Naive thymus-derived CD4-positive, alpha-beta T cell (primary cell): Measurements from ENCODE around the gene RSRC1. TPM values are rescaled to one million over a fixed set of nuclear protein-coding genes. Genes with fewer than 3 reads are reported as not detected.
A peak's percentile ranks its signal among the peaks of the same experiment; 100 is the strongest.

Experiments
- ATAC-seq: fragments of 150-1000 bp; cut with Tn5 transposase; 2 replicates; pipeline ENCODE4 v1.10.0; 2021; ENCODE audit warnings: mild to moderate bottlenecking, moderate library complexity
- CTCF ChIA-PET: fragments of 350-600 bp; sonication (Branson Sonifier 250); formaldehyde crosslinking; loops from one replicate; lab custom pipeline; 2021; ENCODE audit warnings: antibody characterized with exemption; lab: Charles Lee
- POLR2A ChIA-PET: fragments of 350-600 bp; sonication (Branson Sonifier 250); formaldehyde crosslinking; loops from one replicate; lab custom pipeline; 2021; ENCODE audit warnings: antibody characterized with exemption, inconsistent platforms; lab: Charles Lee
- DNase-seq, 9 donors: peaks; one replicate each; pipeline versions ENCODE4 v3.0.0 to v3.0.0-alpha.2; 2020 to 2022; ENCODE audit warnings: mixed read lengths in 1 of 9
- H3K27ac ChIP-seq: one replicate; pipeline ENCODE4 v1.7.0; 2013; ENCODE audit warnings: mild to moderate bottlenecking, low read depth, low read length, moderate library complexity
- H3K27me3 ChIP-seq, 2 donors: one replicate each; pipeline ENCODE4 v1.7.0; 2013; ENCODE audit warnings: low read length in 2 of 2, mild to moderate bottlenecking in 2 of 2, moderate library complexity in 2 of 2; ENCODE audit not compliant: control insufficient read depth in 2 of 2, insufficient read depth in 2 of 2
- H3K36me3 ChIP-seq, 3 experiments: 1 replicate in 2 of 3; 2 replicates in 1 of 3; pipeline ENCODE4 v1.7.0; 2013; ENCODE audit warnings: low read length in 3 of 3, mild to moderate bottlenecking in 3 of 3, moderate library complexity in 1 of 3; ENCODE audit not compliant: insufficient read depth in 3 of 3, control insufficient read depth in 2 of 3
- H3K4me1 ChIP-seq, 2 donors: one replicate each; pipeline ENCODE4 v1.7.0; 2013; ENCODE audit warnings: low read length in 2 of 2, mild to moderate bottlenecking in 2 of 2, moderate library complexity in 1 of 2; ENCODE audit not compliant: control insufficient read depth in 2 of 2, insufficient read depth in 2 of 2
- H3K4me3 ChIP-seq: 2 replicates; pipeline ENCODE4 v1.7.0; 2013; ENCODE audit warnings: mild to moderate bottlenecking, low read length
- H3K9me3 ChIP-seq, 3 experiments: 1 replicate in 2 of 3; 2 replicates in 1 of 3; pipeline ENCODE4 v1.7.0; 2013; ENCODE audit warnings: low read length in 3 of 3; ENCODE audit not compliant: control insufficient read depth in 2 of 3
- H3K27ac Mint-ChIP-seq, 9 donors: one replicate each; pipeline ENCODE4 v1.8.0; 2020 to 2022; ENCODE audit warnings: mixed read lengths in 9 of 9, mild to moderate bottlenecking in 8 of 9, moderate library complexity in 5 of 9, inconsistent platforms in 2 of 9
- H3K27me3 Mint-ChIP-seq, 5 donors: one replicate each; pipeline ENCODE4 v1.8.0; 2021 to 2022; ENCODE audit warnings: mixed read lengths in 5 of 5, mild to moderate bottlenecking in 1 of 5
- H3K36me3 Mint-ChIP-seq, 5 donors: one replicate each; pipeline ENCODE4 v1.8.0; 2020 to 2022; ENCODE audit warnings: mixed read lengths in 5 of 5, mild to moderate bottlenecking in 3 of 5, inconsistent platforms in 1 of 5
- H3K4me1 Mint-ChIP-seq, 7 donors: one replicate each; pipeline ENCODE4 v1.8.0; 2020 to 2022; ENCODE audit warnings: mixed read lengths in 7 of 7, mild to moderate bottlenecking in 3 of 7, inconsistent platforms in 1 of 7
- H3K4me3 Mint-ChIP-seq, 10 donors: one replicate each; pipeline ENCODE4 v1.8.0; 2020 to 2022; ENCODE audit warnings: mild to moderate bottlenecking in 10 of 10, mixed read lengths in 10 of 10, moderate library complexity in 6 of 10, inconsistent platforms in 2 of 10
- H3K9me3 Mint-ChIP-seq, 11 donors: one replicate each; pipeline ENCODE4 v1.8.0; 2020 to 2022; ENCODE audit warnings: mixed read lengths in 11 of 11, mild to moderate bottlenecking in 4 of 11, inconsistent platforms in 1 of 11, moderate library complexity in 1 of 11
- intact Hi-C, 2 donors: fragments of 100-400 bp; cut with micrococcal nuclease; formaldehyde crosslinking; loops; one replicate each; pipeline ENCODE4 v1.15.1; 2023
- polyA plus RNA-seq, 2 donors: library from polyadenylated mRNA; unstranded; fragments of 300-500 nt; fragmentation: Illumina TruSeq; gene quantifications; one replicate each; pipeline ENCODE4 v1.2.3, GENCODE V29; 2021
- total RNA-seq, 6 experiments: library from RNA in 5 of 6; stranded (reverse) in 5 of 6; gene quantifications; 1 replicate in 5 of 6; 2 replicates in 1 of 6; pipeline ENCODE4 v1.2.3 and lab custom pipeline; 2021 to 2026

Gene RSRC1
- total and polyA plus RNA-seq, 7 experiments from 2014 or later = 30.0 to 45.0 (median 37.4) TPM

DNA sequence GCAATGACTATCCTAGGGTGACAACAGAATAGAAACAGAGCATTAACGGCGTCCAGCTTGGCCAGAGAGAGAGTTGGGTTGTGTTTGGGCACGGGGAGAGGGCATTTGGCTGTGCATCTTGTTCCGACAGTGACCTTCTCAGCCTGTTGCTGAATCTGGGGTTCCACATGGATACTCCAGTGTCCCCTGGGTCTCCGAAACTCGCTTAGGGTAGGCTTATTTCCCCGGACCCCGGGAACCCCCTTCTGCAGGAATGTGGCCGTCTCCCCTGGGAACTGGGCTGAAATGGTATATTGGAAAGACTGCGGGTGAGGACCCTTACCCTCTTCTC lies 11.6 kb upstream of the RSRC1 start:
- peaks cover 0 to 57% (median 17%) of the 10 kb centered on the region in 11 donors for H3K9me3 Mint-ChIP-seq
- H3K9me3 ChIP-seq = peaks cover 0 to 14% (median 0%) of the 10 kb centered on the region in 3 experiments
- ChIA-PET CTCF (no interaction called here), POLR2A (interaction anchor here (0.6 to 7.4 kb wide), 2 partner anchors 10 to 19 kb away, joined by 5 to 31 read pairs; partner anchors contain the start of genes RSRC1 and SHOX2)
- peak overlapping the region in 6 of 9 donors; percentile 73 to 89 (median 86) for H3K27ac Mint-ChIP-seq
- intact Hi-C loops = loop anchor here (1.0 kb wide), 2 partner anchors 10 to 12 kb away; partner anchors contain the start of gene RSRC1 (in 1 of the 2)
- peaks cover 87 to 97% (median 92%) of the 10 kb centered on the region in 5 donors for H3K27me3 Mint-ChIP-seq
- H3K36me3 ChIP-seq = no peaks in the 10 kb centered on the region
- peaks cover 0 to 13% (median 3%) of the 10 kb centered on the region in 5 donors for H3K36me3 Mint-ChIP-seq
- H3K27ac ChIP-seq = no peak overlapping the region
- peaks cover 34 to 79% of the 10 kb centered on the region in 2 donors for H3K27me3 ChIP-seq
- H3K4me1 Mint-ChIP-seq = peaks cover 20 to 31% (median 29%) of the 10 kb centered on the region in 7 donors
- H3K4me1 ChIP-seq = peaks cover 6 to 11% of the 10 kb centered on the region in 2 donors
- DNase-seq (no peak), ATAC-seq (no peak)
- H3K4me3 Mint-ChIP-seq = peak overlapping the region; percentile 79 to 93 (median 89)
- H3K4me3 ChIP-seq = peak overlapping the region; percentile 46

DNA sequence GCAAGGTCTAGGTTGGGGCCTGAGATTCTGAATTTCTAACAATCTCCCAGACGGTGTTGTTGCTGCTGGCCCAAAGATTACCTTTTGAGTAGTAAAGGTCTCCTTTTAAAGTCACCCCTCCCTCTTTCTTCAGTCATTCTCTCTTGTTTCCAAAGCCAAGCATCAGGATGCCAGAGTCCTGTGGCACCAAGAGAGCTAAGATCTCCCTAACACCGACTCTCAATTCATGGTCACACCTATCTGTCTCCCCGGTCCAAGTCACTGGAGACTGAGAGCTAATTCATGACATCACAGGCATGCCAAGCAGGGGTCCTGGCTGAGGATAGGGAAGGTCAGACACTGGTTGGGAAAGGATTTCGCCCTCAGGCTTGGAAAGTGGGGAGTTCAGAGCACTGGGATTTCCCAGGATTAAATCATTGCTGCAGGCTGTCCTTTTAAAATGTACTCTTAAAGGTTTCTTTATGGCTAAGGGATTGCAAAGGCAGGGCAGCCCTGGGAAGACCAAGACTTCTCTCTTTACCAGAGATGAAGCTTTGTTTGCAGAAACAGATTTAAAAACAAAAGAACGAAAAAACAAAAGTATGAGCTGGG lies 11.0 kb upstream of the RSRC1 start:
- Mint-ChIP-seq H3K27me3 (peaks cover 87 to 97% (median 90%) of the 10 kb centered on the region in 5 donors), H3K27ac (peak overlapping the region in 2 of 9 donors; percentile 21 to 26), H3K36me3 (peaks cover 0 to 14% (median 4%) of the 10 kb centered on the region in 5 donors), H3K4me3 (peak overlapping the region in 8 of 10 donors; percentile 23 to 92 (median 87)), H3K4me1 (peaks cover 23 to 37% (median 36%) of the 10 kb centered on the region in 7 donors), H3K9me3 (peaks cover 0 to 56% (median 20%) of the 10 kb centered on the region in 11 donors)
- peaks cover 6 to 16% of the 10 kb centered on the region in 2 donors for H3K4me1 ChIP-seq
- DNase-seq (no peak), ATAC-seq (no peak)
- H3K36me3 ChIP-seq = no peaks in the 10 kb centered on the region
- POLR2A ChIA-PET = interaction anchor here (0.6 to 7.4 kb wide), 2 partner anchors 10 to 18 kb away, joined by 5 to 31 read pairs; partner anchors contain the start of genes RSRC1 and SHOX2
- CTCF ChIA-PET = no interaction called here
- H3K27me3 ChIP-seq = peaks cover 34 to 86% of the 10 kb centered on the region in 2 donors
- H3K4me3 ChIP-seq = no peak overlapping the region
- H3K9me3 ChIP-seq = peaks cover 0 to 14% (median 0%) of the 10 kb centered on the region in 3 experiments
- intact Hi-C loops = loop anchor here (1.0 kb wide), 2 partner anchors 9 to 11 kb away; partner anchors contain the start of gene RSRC1 (in 1 of the 2)
- H3K27ac ChIP-seq = no peak overlapping the region

DNA sequence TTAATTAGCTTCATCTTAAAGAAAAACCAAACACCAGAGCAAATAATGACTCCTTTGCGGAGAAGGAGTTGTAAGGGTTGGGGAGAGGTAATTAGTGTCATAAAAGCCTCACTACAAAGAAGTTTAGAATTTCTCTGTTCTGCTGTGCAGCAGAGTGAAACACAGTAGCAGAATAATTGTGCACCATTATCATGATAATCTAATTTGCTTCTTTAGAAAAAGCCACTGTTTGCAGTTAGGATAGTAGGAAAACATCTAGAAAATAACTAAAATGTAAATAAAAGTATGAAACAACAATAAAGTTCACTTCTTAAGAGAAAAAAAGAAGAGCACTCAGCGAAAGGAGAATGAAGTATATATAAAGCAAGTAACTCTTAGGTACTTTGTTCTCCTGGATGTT lies 9.2 kb upstream of the RSRC1 start:
- H3K9me3 Mint-ChIP-seq = peaks cover 0 to 58% (median 22%) of the 10 kb centered on the region in 11 donors

DNA sequence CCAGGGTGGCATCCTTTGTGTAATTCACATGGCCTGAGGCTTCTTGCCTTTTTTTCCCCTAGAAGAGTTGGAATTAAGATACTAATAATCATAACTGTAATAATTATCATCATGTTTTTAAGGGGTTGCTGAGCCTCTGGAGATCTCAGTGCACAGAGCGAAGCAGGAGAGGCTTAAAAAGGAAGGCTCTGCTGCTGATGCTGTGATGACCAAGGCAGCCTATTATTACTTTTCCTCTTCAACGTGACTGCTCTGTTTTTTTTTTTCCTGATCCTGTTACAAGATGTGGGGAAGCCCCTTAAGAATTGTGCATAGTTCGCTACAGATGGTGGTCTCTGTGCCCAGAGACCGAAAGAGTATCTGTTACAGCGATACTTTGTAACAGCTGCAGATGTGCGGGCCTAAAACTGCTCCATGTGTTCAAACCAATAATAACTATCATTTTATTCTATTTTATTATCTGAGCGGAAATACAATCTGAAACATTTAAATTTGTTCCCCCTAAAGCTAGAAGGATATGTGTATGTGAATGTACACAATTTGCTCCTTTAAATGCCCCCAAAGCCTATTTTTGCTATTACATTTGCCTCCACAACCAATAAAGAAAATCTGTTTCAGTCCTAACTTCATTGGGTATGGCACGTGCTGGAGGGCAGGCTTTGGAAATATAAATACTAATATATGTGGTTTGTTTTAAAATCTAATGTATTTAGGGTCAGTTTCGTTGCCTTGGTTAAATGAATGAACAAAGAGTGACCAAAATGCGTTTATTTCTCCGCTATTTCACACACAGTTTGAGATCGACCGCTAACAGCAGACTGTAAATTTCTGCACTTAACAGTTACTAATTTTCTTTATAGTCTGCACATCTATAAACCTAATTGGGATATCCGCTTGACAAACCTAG lies 8.3 kb upstream of the RSRC1 start:
- H3K9me3 Mint-ChIP-seq = peaks cover 0 to 51% (median 16%) of the 10 kb centered on the region in 11 donors
- peaks cover 0 to 17% (median 3%) of the 10 kb centered on the region in 5 donors for H3K36me3 Mint-ChIP-seq
- CTCF ChIA-PET = no interaction called here
- H3K27ac ChIP-seq = no peak overlapping the region
- H3K9me3 ChIP-seq = no peaks in the 10 kb centered on the region
- DNase-seq (no peak), ATAC-seq (no peak)
- no peak overlapping the region for H3K4me3 ChIP-seq
- H3K36me3 ChIP-seq = no peaks in the 10 kb centered on the region
- H3K27ac Mint-ChIP-seq = no peak overlapping the region
- H3K27me3 Mint-ChIP-seq = peaks cover 91 to 98% (median 94%) of the 10 kb centered on the region in 5 donors
- POLR2A ChIA-PET = no interaction called here
- H3K27me3 ChIP-seq = peaks cover 28 to 86% of the 10 kb centered on the region in 2 donors
- intact Hi-C loops = loop anchor here (10.0 kb wide), 2 partner anchors 927 to 1427 kb away; partner anchors contain the start of gene TIPARP (in 1 of the 2)
- H3K4me1 Mint-ChIP-seq = peaks cover 37 to 60% (median 51%) of the 10 kb centered on the region in 7 donors
- H3K4me1 ChIP-seq = peaks cover 19 to 26% of the 10 kb centered on the region in 2 donors
- H3K4me3 Mint-ChIP-seq = no peak overlapping the region

More for the DNA sequence above, 9.2 kb upstream of the RSRC1 start:
- CTCF ChIA-PET = no interaction called here
- DNase-seq = no peak
- no peaks in the 10 kb centered on the region for H3K36me3 ChIP-seq
- ATAC-seq = no peak
- H3K27ac ChIP-seq = no peak overlapping the region
- Mint-ChIP-seq H3K4me1 (peaks cover 30 to 51% (median 46%) of the 10 kb centered on the region in 7 donors), H3K27me3 (peaks cover 90 to 98% (median 94%) of the 10 kb centered on the region in 5 donors), H3K27ac (no peak overlapping the region), H3K4me3 (no peak overlapping the region), H3K36me3 (peaks cover 0 to 18% (median 3%) of the 10 kb centered on the region in 5 donors)
- POLR2A ChIA-PET = interaction anchor here (7.4 kb wide), 1 partner anchor 8 kb away, joined by 31 read pairs; the partner anchor contains the start of genes RSRC1 and SHOX2
- intact Hi-C loops = loop anchor here (10.0 kb wide), 2 partner anchors 926 to 1426 kb away; partner anchors contain the start of gene TIPARP (in 1 of the 2)
- peaks cover 11 to 19% of the 10 kb centered on the region in 2 donors for H3K4me1 ChIP-seq
- peaks cover 29 to 88% of the 10 kb centered on the region in 2 donors for H3K27me3 ChIP-seq
- peaks cover 0 to 2% (median 0%) of the 10 kb centered on the region in 3 experiments for H3K9me3 ChIP-seq
- H3K4me3 ChIP-seq = no peak overlapping the region

DNA sequence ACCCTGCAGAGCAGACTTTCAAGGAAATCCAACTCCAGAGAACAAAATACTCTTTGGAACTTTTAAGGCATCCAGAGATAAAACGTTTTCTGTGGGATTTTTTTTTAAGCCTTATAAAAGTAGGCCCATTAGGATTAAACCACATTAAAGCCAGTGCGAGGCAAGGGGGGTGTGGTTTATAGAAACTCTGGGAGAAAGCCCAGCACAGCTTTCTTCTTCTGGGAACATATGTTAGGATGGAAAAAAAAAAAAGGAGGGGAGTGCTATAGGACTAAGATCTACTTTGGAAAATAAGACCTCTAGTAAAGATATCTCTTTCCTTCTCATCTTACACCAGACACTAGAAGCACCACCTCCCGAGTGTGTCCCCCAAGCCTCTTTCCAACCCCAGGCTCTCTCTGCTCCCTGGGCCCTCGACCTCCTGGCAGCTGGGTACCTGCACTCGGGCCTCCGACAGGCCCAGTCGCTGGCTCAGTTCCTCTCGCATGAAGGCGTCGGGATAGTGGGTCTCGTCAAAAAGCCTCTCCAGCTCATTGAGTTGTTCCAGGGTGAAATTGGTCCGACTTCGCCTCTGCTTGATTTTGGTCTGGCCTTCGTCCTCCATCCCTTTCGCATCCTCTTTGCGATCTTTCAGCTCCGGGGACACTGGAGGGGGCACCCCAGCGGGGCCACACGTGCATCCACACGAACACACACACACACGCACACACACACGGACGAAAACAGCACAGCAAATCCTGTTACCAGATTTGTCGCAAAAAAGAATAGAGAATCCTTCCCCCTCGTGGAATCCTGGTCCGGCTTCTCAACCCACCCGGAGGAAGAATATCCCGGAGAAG lies 7.4 kb upstream of the RSRC1 start:
- intact Hi-C loops = loop anchor here (1.0 to 10.0 kb wide), 3 partner anchors 7 to 1428 kb away; partner anchors contain the start of gene TIPARP (in 1 of the 2)
- no peak for ATAC-seq
- Histone ChIP-seq H3K9me3 (no peaks in the 10 kb centered on the region), H3K4me1 (peaks cover 28 to 33% of the 10 kb centered on the region in 2 donors), H3K4me3 (no peak overlapping the region), H3K27ac (no peak overlapping the region), H3K27me3 (peaks cover 36 to 90% of the 10 kb centered on the region in 2 donors), H3K36me3 (no peaks in the 10 kb centered on the region)
- Mint-ChIP-seq H3K27ac (peak overlapping the region in 6 of 9 donors; percentile 20 to 86 (median 60)), H3K36me3 (peaks cover 0 to 12% (median 3%) of the 10 kb centered on the region in 5 donors), H3K9me3 (peaks cover 0 to 43% (median 17%) of the 10 kb centered on the region in 11 donors), H3K4me3 (peak overlapping the region in 9 of 10 donors; percentile 34 to 82 (median 55)), H3K27me3 (peaks cover 91 to 99% (median 93%) of the 10 kb centered on the region in 5 donors), H3K4me1 (peaks cover 43 to 64% (median 51%) of the 10 kb centered on the region in 7 donors)
- peak in 1 of 9 donors; percentile 13 for DNase-seq
- CTCF ChIA-PET = no interaction called here
- POLR2A ChIA-PET = no interaction called here
